B cell (primary cell): ENCODE results near the gene PCDHGA2.

ENCODE experiments used
- CTCF ChIP-seq: fragments of 200-600 bp; IDR thresholded peaks from one replicate; pipeline ENCODE4 v1.8.0; 2022; ENCODE audit warnings: antibody characterized with exemption, mild to moderate bottlenecking
- EZH2 ChIP-seq: IDR thresholded peaks from 2 replicates; pipeline ENCODE4 v1.6.1; 2012; ENCODE audit warnings: borderline replicate concordance, low read depth, mild to moderate bottlenecking, moderate library complexity, low read length; ENCODE audit not compliant: insufficient read depth, poor library complexity, severe bottlenecking

GRCh38 chr5:141384471-141385267 lies 46.1 kb downstream of the PCDHGA2 start:
- no peak for TF ChIP-seq EZH2
- TF ChIP-seq CTCF: no peak
